ENCODE results near the gene ABCF2. TPM values are rescaled to one million over a fixed set of nuclear protein-coding genes. Genes with fewer than 3 reads are reported as not detected.

ABCF2 gene
- total RNA-seq, 2 experiments from 2014 or later = 31.8 to 44.9 TPM

GRCh38 chr7:151246102-151246850, 19.3 kb upstream of the ABCF2 start:
- intact Hi-C loops (cut with micrococcal nuclease; ENCODE audit: unreplicated experiment) = no loop called here
- POLR2A ChIA-PET = interaction anchor here (0.9 kb wide), 1 partner anchor 25 kb away, joined by 3 read pairs; no protein-coding TSS in a partner anchor
- peak overlapping the region; percentile 74 for H3K4me2 ChIP-seq (ENCODE audit: low read length)
- H3K36me3 ChIP-seq (ENCODE audit: insufficient read depth, low read length) = no peaks in the 10 kb centered on the region
- peak overlapping the region; percentile 57; the same call in 1 of the 2 replicates for H2AFZ ChIP-seq (ENCODE audit: low read length)
- H3K4me3 ChIP-seq (ENCODE audit: low read depth, low read length, poor library complexity, severe bottlenecking) = peak overlapping the region; percentile 60
- TF ChIP-seq, protein P1, sequence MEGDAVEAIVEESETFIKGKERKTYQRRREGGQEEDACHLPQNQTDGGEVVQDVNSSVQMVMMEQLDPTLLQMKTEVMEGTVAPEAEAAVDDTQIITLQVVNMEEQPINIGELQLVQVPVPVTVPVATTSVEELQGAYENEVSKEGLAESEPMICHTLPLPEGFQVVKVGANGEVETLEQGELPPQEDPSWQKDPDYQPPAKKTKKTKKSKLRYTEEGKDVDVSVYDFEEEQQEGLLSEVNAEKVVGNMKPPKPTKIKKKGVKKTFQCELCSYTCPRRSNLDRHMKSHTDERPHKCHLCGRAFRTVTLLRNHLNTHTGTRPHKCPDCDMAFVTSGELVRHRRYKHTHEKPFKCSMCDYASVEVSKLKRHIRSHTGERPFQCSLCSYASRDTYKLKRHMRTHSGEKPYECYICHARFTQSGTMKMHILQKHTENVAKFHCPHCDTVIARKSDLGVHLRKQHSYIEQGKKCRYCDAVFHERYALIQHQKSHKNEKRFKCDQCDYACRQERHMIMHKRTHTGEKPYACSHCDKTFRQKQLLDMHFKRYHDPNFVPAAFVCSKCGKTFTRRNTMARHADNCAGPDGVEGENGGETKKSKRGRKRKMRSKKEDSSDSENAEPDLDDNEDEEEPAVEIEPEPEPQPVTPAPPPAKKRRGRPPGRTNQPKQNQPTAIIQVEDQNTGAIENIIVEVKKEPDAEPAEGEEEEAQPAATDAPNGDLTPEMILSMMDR (conservative IDR thresholded peaks at IDR 0.05; ENCODE audit: low read length) = no peak
- TF ChIP-seq EZH2phosphoT487 (IDR thresholded peaks at IDR 0.05; ENCODE audit: borderline replicate concordance, low read depth, low read length) = no peak
- BruUV-seq (replicated peaks) = no TSS peak
- no peak for DNase-seq (ENCODE audit: low spot score)
- CTCF ChIA-PET (ENCODE audit: unreplicated experiment) = interaction anchor here (0.6 kb wide), 1 partner anchor 9 kb away, joined by 6 read pairs; no protein-coding TSS in a partner anchor
- peaks cover 6% of the 10 kb centered on the region; the same call in 1 of the 2 replicates for H4K20me1 ChIP-seq (ENCODE audit: insufficient read depth, low read length)
- no peaks in the 10 kb centered on the region for H3K9me2 ChIP-seq (ENCODE audit: insufficient read depth, low read length)
- peaks cover 59% of the 10 kb centered on the region for H3K4me1 ChIP-seq (ENCODE audit: insufficient read depth, low read length, poor library complexity, severe bottlenecking)
- no peak overlapping the region for H3K27ac ChIP-seq (ENCODE audit: low read depth, low read length, poor library complexity, severe bottlenecking)
- H3K9me3 ChIP-seq (ENCODE audit: low read length) = no peaks in the 10 kb centered on the region
- H3K79me2 ChIP-seq (ENCODE audit: insufficient read depth, low read depth, low read length) = no peaks in the 10 kb centered on the region

DNA sequence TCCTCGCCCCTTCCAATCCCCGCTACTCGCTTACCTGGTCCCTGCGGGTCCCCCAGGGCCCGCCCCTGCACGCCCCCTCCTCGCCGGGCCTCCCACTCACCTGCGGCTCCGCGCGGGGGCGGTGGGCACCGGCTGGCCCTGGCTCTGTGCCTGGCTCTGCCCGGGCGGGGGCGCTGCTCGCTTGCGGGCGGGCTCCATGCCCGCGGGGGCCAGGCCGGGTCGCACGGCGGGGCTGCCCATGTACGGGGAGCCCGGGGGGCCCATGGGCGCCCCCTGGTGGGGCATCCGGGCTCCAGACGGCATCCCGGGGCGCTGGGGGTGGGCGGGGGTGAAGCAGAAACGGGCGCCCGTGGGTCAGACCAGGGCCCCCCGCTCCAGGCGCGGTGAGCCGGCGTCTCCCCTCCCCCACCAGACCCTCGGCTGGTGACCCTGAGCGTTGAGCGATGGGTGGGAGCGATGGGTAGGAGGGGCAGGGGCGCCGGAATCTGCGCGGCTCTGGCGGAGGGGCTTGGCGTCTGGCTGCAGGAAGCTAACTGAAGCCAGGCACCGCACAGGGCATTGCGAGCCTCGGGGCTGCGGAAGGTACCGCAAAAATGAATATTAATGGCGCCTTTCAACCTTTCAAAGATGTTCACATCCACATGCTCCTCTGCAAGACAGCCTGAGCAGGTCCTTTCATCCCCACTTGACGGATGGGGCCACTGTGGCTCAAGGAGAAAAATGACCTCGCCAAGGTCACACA, 18.5 kb upstream of the ABCF2 start:
- Histone ChIP-seq H3K79me2 (ENCODE audit: insufficient read depth, low read depth, low read length) (no peaks in the 10 kb centered on the region), H3K4me1 (ENCODE audit: insufficient read depth, low read length, poor library complexity, severe bottlenecking) (peaks cover 51% of the 10 kb centered on the region), H4K20me1 (ENCODE audit: insufficient read depth, low read length) (peaks cover 6% of the 10 kb centered on the region; the same call in 1 of the 2 replicates), H3K27ac (ENCODE audit: low read depth, low read length, poor library complexity, severe bottlenecking) (no peak overlapping the region), H3K9me2 (ENCODE audit: insufficient read depth, low read length) (no peaks in the 10 kb centered on the region), H3K4me2 (ENCODE audit: low read length) (peak overlapping the region; percentile 74), H2AFZ (ENCODE audit: low read length) (peak overlapping the region; percentile 57), H3K36me3 (ENCODE audit: insufficient read depth, low read length) (no peaks in the 10 kb centered on the region), H3K9me3 (ENCODE audit: low read length) (no peaks in the 10 kb centered on the region), H3K4me3 (ENCODE audit: low read depth, low read length, poor library complexity, severe bottlenecking) (peak overlapping the region; percentile 60)
- BruUV-seq (replicated peaks) = no TSS peak
- TF ChIP-seq EZH2phosphoT487 (IDR thresholded peaks at IDR 0.05; ENCODE audit: borderline replicate concordance, low read depth, low read length) = no peak
- TF ChIP-seq, protein P1 (conservative IDR thresholded peaks at IDR 0.05; ENCODE audit: low read length) = peak; percentile 77
- peak; percentile 81 for DNase-seq (ENCODE audit: low spot score)
- POLR2A ChIA-PET = interaction anchor here (0.6 to 0.9 kb wide), 2 partner anchors 25 to 263 kb away, joined by 3 to 7 read pairs; no protein-coding TSS in a partner anchor
- intact Hi-C loops (cut with micrococcal nuclease; ENCODE audit: unreplicated experiment) = loop anchor here (2.0 kb wide), 1 partner anchor 57 kb away; no protein-coding TSS in a partner anchor
- CTCF ChIA-PET (ENCODE audit: unreplicated experiment) = interaction anchor here (0.6 kb wide), 1 partner anchor 9 kb away, joined by 6 read pairs; no protein-coding TSS in a partner anchor

All from OCI-LY7 (cell line).